HG03469 (cell line): ENCODE measurements around the gene ADGRL3.

Experiments used
- ATAC-seq: cut with Tn5 transposase; IDR thresholded peaks from one replicate; pipeline ENCODE4 v1.9.1; 2021; ENCODE audit warnings: mild to moderate bottlenecking, moderate library complexity, moderate number of reproducible peaks; ENCODE audit not compliant: unreplicated experiment

Gene ADGRL3

GRCh38 chr4:61853041-61853440 lies 652.9 kb downstream of the ADGRL3 start:
- no peak for ATAC-seq

GRCh38 chr4:61860376-61860775 lies 660.2 kb downstream of the ADGRL3 start:
- ATAC-seq = no peak

DNA sequence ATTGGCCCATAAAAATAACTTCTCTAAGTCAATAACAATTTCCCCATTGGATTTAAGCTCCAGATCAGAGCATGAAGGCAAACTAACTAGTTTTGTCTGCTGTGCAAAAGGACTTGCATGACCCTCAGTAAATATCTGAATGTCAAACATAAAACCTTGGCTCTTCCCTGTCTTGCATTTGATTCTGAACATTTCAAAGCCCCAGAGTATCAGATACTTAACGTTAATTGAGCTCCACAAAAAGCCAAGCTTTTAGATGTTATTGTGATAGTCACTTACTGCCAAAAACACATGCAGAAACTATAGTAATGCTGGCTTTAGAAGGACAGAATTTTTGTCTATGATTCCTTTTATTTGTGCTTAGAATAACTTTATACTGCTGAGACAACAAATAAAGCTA lies 664.2 kb downstream of the ADGRL3 start:
- ATAC-seq = no peak

DNA sequence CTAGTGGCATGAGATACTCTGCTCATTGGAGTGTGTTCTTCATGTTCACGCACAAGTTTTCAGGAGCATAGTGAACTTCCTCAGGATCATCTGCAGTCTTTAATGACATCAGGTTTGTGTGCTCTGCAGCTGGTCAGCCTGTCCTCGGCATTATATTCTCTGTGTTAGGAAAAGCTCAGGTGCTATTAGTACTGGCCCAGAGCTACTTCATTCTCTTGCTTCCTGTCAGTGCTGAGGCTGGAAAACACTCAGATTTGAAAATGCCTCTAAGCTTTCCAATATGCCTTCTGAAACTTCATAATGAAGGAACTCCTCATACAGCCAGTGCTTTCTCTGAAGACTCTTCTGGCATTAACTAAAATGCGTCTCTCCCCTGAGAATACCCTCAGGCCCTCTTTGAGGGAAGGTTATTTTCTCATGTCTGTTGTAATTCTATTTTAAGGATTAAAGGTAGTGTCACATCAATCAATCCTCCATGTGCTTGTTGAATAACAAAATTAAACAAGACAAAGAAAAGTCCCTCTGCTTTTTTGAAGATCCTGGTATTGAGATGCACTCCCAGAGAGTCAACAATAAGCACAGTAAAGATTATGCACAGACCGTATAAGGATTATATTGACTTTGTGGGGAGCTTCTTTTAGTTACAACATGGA lies 666.4 kb downstream of the ADGRL3 start:
- ATAC-seq = no peak

- ATAC-seq = no peak
Observed at GRCh38 chr4:61872983-61873382, 672.9 kb downstream of the ADGRL3 start.

DNA sequence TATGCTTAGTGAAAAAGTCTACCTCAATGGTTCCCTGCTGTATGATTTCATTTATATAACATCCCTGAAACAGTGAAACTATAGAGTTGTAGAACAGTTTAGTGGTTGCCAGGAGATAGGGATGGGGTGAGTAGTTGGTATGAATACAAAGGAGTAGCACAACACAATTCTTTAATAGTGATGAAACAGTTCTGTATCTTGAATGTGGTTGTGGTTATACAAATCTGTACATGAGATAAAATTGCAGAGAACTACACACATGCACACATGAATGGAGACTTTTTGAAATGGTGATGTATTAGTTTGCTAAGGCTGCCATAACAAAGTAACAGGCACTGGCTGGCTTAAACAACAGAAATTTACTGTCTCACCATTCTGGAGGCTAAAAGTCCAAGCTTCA lies 677.1 kb downstream of the ADGRL3 start:
- ATAC-seq = no peak

DNA sequence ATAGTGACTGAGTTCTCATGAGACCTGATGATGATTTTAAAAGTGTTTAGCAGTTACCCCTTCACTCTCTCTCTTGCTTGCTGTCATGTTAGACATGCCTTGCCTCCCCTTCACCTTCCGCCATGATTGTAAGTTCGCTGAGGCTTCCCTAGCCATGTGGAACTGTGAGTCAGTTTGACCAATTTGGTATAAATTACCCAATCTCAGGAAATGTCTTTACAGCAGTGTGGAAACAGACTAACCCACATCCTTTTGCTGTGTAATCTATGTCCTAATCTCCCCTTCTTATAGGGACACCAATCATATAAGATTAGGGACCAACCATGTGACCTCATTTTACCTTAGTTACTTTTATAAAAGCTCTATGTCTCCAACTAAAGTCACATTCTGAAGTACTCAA lies 677.8 kb downstream of the ADGRL3 start:
- no peak for ATAC-seq

- no peak for ATAC-seq
Observed at GRCh38 chr4:61882381-61882780, 682.3 kb downstream of the ADGRL3 start.

GRCh38 chr4:61886131-61886530 lies 686.0 kb downstream of the ADGRL3 start:
- no peak for ATAC-seq

DNA sequence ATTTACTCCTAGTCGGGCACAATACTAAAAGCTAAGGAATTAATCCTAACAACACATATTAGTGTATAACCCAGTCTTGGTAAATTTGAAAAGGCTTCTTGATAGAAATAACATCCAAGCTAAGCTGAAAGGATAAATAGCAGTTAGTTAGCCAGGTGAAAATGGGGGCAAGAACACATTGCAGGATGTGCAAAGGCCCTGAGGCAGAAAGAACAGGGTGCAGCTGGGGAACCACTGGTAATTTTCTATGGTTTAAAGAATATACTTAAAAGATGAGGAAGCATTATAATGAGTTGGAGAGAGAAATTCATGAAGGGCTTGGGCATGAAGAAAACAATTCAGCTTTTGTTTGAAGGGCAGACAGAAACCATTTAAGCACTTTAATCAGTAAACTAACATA lies 689.0 kb downstream of the ADGRL3 start:
- ATAC-seq = no peak

DNA sequence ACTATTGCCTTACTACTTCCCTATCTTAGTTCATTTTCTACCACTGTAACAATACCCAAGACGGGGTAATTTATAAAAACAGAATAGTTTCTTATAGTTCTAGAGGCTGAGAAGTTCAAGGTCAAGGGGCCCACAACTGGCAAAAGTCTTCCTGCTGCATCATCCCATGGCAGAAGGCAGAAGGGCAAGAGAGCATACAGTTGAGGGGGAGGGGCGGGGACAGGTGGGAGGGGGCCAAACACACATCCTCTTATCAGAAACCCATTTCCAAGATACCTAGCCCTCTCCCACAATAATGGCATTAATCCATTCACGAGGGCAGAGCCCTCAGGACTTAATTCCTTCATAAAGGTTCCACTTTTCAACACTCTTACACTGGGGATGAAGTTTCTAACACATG lies 690.2 kb downstream of the ADGRL3 start:
- no peak for ATAC-seq

GRCh38 chr4:61891953-61892352 lies 691.8 kb downstream of the ADGRL3 start:
- no peak for ATAC-seq

GRCh38 chr4:61896634-61897033 lies 696.5 kb downstream of the ADGRL3 start:
- ATAC-seq = no peak

DNA sequence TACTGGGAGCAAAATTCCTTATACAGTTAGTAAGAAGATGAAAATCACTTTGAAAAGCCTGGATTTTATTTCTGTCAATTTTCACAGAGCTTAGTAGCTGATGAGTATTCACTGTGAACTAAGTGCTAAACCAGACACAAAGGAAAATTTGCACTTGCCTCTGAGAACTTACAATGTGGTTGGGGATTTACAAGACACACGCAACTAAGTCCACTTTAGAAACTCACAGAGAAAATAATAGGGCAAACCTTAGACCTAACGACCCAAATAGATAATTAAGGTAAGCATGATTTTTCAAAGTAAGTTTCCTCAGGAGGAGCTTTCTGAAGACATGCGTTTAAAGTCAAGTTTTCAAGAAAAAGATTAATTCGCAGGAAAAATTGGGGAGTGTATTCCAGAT lies 708.9 kb downstream of the ADGRL3 start:
- no peak for ATAC-seq

DNA sequence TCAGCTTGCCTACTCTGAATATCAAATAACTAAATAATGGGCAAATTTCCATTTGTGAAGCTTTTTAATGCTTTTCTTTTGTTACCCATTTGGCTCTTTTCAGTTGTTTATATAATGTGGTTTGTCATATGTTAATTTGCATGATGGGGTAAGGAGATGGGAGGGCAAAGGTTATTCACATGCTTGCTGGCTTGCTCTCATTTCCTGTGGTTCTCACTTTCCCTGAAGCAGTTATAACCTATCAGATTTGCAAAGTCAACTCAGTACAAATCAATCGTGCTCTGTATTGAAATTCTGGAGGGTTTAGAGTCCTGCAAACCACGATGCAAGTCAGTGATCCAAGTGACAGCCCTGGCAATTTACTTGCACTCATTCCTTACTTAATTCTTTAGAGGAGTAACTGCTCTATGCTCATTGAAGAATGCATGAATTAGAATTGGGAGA lies 711.2 kb downstream of the ADGRL3 start:
- no peak for ATAC-seq

- no peak for ATAC-seq
Observed at GRCh38 chr4:61913619-61914018, 713.5 kb downstream of the ADGRL3 start.

- ATAC-seq = no peak
Observed at GRCh38 chr4:61915501-61915900, 715.4 kb downstream of the ADGRL3 start.

GRCh38 chr4:61918507-61918906 lies 718.4 kb downstream of the ADGRL3 start:
- no peak for ATAC-seq

DNA sequence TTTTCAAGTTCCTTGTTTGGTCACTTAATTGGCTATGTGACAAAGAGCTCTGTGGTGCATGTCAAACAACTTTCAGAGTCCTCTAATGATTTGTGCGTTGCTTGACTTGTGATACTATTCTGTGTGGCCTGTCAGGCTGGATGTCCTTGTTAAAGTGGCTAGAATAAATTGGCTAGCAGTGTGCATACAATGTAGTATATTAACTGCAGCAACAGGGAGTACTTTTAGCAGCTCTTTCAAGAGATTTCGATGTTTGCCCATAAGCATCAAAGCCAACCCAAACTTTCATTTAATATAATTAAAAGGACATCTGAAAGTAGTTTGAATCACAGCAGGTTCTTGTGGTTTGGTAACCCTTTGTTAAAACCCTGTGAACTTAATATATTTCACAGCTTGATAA lies 718.9 kb downstream of the ADGRL3 start:
- no peak for ATAC-seq

DNA sequence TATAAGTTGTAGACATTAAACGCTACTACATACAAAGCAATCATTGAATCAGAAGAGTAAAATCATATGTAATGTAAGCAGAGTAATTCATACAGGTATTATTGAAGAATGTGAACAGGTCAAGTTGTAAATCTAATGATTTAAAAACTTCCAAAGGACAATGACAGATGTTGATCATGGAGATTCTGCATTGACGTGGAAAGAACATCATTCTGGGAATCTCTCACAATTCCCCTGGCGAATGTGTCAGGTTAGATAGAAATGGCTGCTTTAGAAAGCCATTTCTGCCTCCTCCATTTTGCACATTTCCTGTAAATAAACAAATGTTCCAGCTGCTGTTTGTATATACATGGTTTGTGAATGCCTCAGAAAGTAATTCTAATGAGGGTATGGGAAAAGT lies 719.4 kb downstream of the ADGRL3 start:
- ATAC-seq = no peak

GRCh38 chr4:61921920-61922319 lies 721.8 kb downstream of the ADGRL3 start:
- ATAC-seq = no peak

GRCh38 chr4:61922766-61923165 lies 722.6 kb downstream of the ADGRL3 start:
- ATAC-seq = no peak

GRCh38 chr4:61923179-61923578 lies 723.1 kb downstream of the ADGRL3 start:
- no peak for ATAC-seq
